GM19023 (cell line): Measurements from ENCODE around the gene CDCA4.
A peak's percentile ranks its signal among the peaks of the same experiment; 100 is the strongest.

ENCODE experiments used
- ATAC-seq: cut with Tn5 transposase; IDR thresholded peaks from one replicate; pipeline ENCODE4 v1.9.1; 2021; ENCODE audit warnings: mild to moderate bottlenecking, moderate library complexity; ENCODE audit not compliant: unreplicated experiment

The CDCA4 gene

GRCh38 chr14:104977681-104978653 is 42.9 kb downstream of the CDCA4 start, which contains the start of gene AHNAK2:
Gene AHNAK2 (minus strand): TSS chr14:104978374. CDS start chr14:104978237, 137 bp downstream.
- ATAC-seq = no peak

- ATAC-seq = no peak
Measured at GRCh38 chr14:104977008-104977680, 43.7 kb downstream of the CDCA4 start.

GRCh38 chr14:104976198-104977007 is 44.5 kb downstream of the CDCA4 start:
- peak; percentile 69 for ATAC-seq

- no peak for ATAC-seq
Measured at GRCh38 chr14:104975481-104976197, 45.2 kb downstream of the CDCA4 start.

- ATAC-seq = no peak
Measured at GRCh38 chr14:104974665-104975390, 46.1 kb downstream of the CDCA4 start.

- no peak for ATAC-seq
Measured at GRCh38 chr14:104974146-104974541, 46.7 kb downstream of the CDCA4 start.

GRCh38 chr14:104973385-104974145 is 47.3 kb downstream of the CDCA4 start:
- no peak for ATAC-seq

GRCh38 chr14:104973135-104973384 is 47.8 kb downstream of the CDCA4 start:
- ATAC-seq = no peak

GRCh38 chr14:104972301-104973134 is 48.4 kb downstream of the CDCA4 start:
- ATAC-seq = no peak

- ATAC-seq = no peak
Measured at GRCh38 chr14:104971447-104972240, 49.2 kb downstream of the CDCA4 start.

GRCh38 chr14:104970231-104971068 is 50.4 kb downstream of the CDCA4 start:
- ATAC-seq = no peak

- ATAC-seq = no peak
Measured at GRCh38 chr14:104969741-104970230, 51.1 kb downstream of the CDCA4 start.

- no peak for ATAC-seq
Measured at GRCh38 chr14:104968541-104969401, 52.1 kb downstream of the CDCA4 start.

- ATAC-seq = no peak
Measured at GRCh38 chr14:104968153-104968527, 52.7 kb downstream of the CDCA4 start.

- no peak for ATAC-seq
Measured at GRCh38 chr14:104967386-104968152, 53.3 kb downstream of the CDCA4 start.
